Neutrophil (primary cell): ENCODE results near the gene RORC.

Source experiments
- H3K27ac ChIP-seq: fragments of 200-600 bp; sonication (generic); 2 replicates; pipeline ENCODE4 v1.5.1; 2016; ENCODE audit warnings: mild to moderate bottlenecking, moderate library complexity
- H3K27me3 ChIP-seq: fragments of 200-600 bp; sonication (generic); 2 replicates; pipeline ENCODE4 v1.6.0; 2016; ENCODE audit warnings: mild to moderate bottlenecking
- H3K36me3 ChIP-seq: fragments of 200-600 bp; sonication (generic); 2 replicates; pipeline ENCODE4 v1.5.1; 2017
- H3K4me1 ChIP-seq, 2 experiments: fragments of 200-600 bp in 1 of 2; sonication (generic) in 1 of 2; 1 replicate in 1 of 2; 2 replicates in 1 of 2; pipeline versions ENCODE4 v1.5.1 to v1.6.1; 2013 to 2016; ENCODE audit warnings: low read depth in 1 of 2, low read length in 1 of 2, mild to moderate bottlenecking in 1 of 2, moderate library complexity in 1 of 2; ENCODE audit not compliant: control insufficient read depth in 1 of 2, insufficient read depth in 1 of 2
- H3K4me3 ChIP-seq, 2 experiments: fragments of 200-600 bp in 1 of 2; sonication (generic) in 1 of 2; 1 replicate in 1 of 2; 2 replicates in 1 of 2; pipeline ENCODE4 v1.5.1; 2013 to 2016; ENCODE audit warnings: low read depth in 1 of 2, low read length in 1 of 2, mild to moderate bottlenecking in 1 of 2, moderate library complexity in 1 of 2
- H3K9me3 ChIP-seq: fragments of 200-600 bp; sonication (generic); 2 replicates; pipeline ENCODE4 v1.5.1; 2016
- CTCF ChIP-seq: fragments of 200-600 bp; sonication (generic); IDR thresholded peaks from 2 replicates; pipeline ENCODE4 v1.5.1; 2016; ENCODE audit warnings: antibody characterized with exemption

The RORC gene

GRCh38 chr1:151814426-151814825, 17.2 kb downstream of the RORC start:
- Histone ChIP-seq H3K4me1 (peaks cover 0 to 5% of the 10 kb centered on the region in 2 experiments), H3K27me3 (peaks cover 11% of the 10 kb centered on the region), H3K4me3 (no peak overlapping the region), H3K27ac (no peak overlapping the region), H3K9me3 (no peaks in the 10 kb centered on the region), H3K36me3 (no peaks in the 10 kb centered on the region)
- TF ChIP-seq CTCF = no peak

- H3K4me3 ChIP-seq = no peak overlapping the region
- no peak for TF ChIP-seq CTCF
- H3K27ac ChIP-seq = no peak overlapping the region
- H3K4me1 ChIP-seq = peaks cover 0 to 5% of the 10 kb centered on the region in 2 experiments
- no peaks in the 10 kb centered on the region for H3K36me3 ChIP-seq
- peaks cover 12% of the 10 kb centered on the region for H3K27me3 ChIP-seq
- H3K9me3 ChIP-seq = no peaks in the 10 kb centered on the region
Observed at GRCh38 chr1:151813271-151813977, 18.2 kb downstream of the RORC start.

- Histone ChIP-seq H3K27me3 (peaks cover 22% of the 10 kb centered on the region), H3K4me1 (no peaks in the 10 kb centered on the region), H3K4me3 (no peak overlapping the region), H3K9me3 (no peaks in the 10 kb centered on the region), H3K27ac (no peak overlapping the region), H3K36me3 (no peaks in the 10 kb centered on the region)
- TF ChIP-seq CTCF = no peak
Observed at GRCh38 chr1:151811181-151811580, 20.4 kb downstream of the RORC start.

GRCh38 chr1:151809985-151810556, 21.5 kb downstream of the RORC start:
- TF ChIP-seq CTCF = no peak
- H3K9me3 ChIP-seq = no peaks in the 10 kb centered on the region

GRCh38 chr1:151809290-151809984, 22.2 kb downstream of the RORC start:
- H3K27me3 ChIP-seq = peaks cover 28% of the 10 kb centered on the region
- no peak overlapping the region for H3K27ac ChIP-seq
- no peaks in the 10 kb centered on the region for H3K4me1 ChIP-seq
- no peak for TF ChIP-seq CTCF
- H3K9me3 ChIP-seq = no peaks in the 10 kb centered on the region
- no peak overlapping the region for H3K4me3 ChIP-seq
- no peaks in the 10 kb centered on the region for H3K36me3 ChIP-seq

More at GRCh38 chr1:151809985-151810556, 21.5 kb downstream of the RORC start:
- Histone ChIP-seq H3K4me3 (no peak overlapping the region), H3K27ac (no peak overlapping the region), H3K4me1 (no peaks in the 10 kb centered on the region), H3K27me3 (peaks cover 22% of the 10 kb centered on the region), H3K36me3 (no peaks in the 10 kb centered on the region)
